GM12892 (cell line): Measurements from ENCODE around the gene PROSER3.

Source experiments
- POLR2A ChIP-seq: IDR thresholded peaks from 2 replicates; pipeline ENCODE4 v1.6.1; 2011; ENCODE audit warnings: low read depth, low read length, control low read depth
- POLR2AphosphoS5 ChIP-seq: IDR thresholded peaks from 2 replicates; pipeline ENCODE4 v1.6.1; 2011; ENCODE audit warnings: low read depth, low read length, control low read depth
- TAF1 ChIP-seq: IDR thresholded peaks from 2 replicates; pipeline ENCODE4 v1.6.1; 2011; ENCODE audit warnings: low read depth, mild to moderate bottlenecking, control low read depth, low read length, borderline replicate concordance

DNA sequence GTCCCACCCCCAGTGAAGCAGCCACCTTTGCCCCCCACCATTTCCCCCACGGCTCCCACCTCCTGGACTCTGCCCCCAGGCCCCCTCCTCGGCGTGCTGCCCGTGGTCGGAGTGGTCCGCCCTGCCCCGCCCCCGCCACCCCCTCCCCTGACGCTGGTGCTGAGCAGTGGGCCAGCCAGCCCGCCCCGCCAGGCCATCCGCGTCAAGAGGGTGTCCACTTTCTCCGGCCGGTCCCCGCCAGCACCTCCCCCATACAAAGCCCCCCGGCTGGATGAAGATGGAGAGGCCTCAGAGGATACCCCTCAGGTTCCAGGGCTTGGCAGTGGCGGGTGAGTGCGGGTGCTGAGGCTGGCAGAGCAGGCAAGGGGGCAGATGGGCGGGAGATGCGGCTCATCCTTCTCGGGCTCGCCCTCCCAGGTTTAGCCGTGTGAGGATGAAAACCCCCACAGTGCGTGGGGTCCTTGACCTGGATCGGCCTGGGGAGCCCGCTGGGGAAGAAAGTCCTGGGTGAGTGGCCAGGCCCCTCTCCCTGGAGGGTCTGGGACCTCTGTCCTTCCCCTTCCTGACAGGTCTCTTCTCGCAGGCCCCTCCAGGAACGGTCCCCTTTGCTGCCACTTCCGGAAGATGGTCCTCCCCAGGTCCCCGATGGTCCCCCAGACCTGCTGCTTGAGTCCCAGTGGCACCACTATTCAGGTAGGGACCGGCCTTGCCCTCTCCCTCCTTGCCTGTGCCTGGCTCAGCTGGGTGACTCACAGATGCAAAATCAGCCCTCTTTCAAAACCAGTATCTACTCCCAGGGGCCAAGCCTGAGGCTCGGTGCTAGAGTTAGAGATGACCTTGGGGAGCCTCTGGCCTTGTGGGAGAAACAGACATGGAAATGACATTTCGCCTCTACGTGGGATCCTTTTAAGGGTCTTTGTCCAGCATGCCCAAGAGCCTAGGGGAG, 24.5 kb upstream of the PROSER3 start:
- TF ChIP-seq POLR2A, result no peak
- no peak for TF ChIP-seq TAF1
- no peak for TF ChIP-seq POLR2AphosphoS5
